A549 treated with Hydrocortisone at 1 μM for 4 hours (cell line): ENCODE results near the gene ZNF205. TPM values are rescaled to one million over a fixed set of nuclear protein-coding genes. Genes with fewer than 3 reads are reported as not detected.

Experiments
- total RNA-seq: library from RNA; stranded (reverse); fragments of 200-300 nt; extraction: Qiagen RNA extraction; gene quantifications from 5 replicates; pipeline ENCODE4 v1.2.3, GENCODE V29; 2022

Gene ZNF205
- 13.0 to 14.7 TPM (median 14.4 TPM) in 5 replicates for total RNA-seq

DNA sequence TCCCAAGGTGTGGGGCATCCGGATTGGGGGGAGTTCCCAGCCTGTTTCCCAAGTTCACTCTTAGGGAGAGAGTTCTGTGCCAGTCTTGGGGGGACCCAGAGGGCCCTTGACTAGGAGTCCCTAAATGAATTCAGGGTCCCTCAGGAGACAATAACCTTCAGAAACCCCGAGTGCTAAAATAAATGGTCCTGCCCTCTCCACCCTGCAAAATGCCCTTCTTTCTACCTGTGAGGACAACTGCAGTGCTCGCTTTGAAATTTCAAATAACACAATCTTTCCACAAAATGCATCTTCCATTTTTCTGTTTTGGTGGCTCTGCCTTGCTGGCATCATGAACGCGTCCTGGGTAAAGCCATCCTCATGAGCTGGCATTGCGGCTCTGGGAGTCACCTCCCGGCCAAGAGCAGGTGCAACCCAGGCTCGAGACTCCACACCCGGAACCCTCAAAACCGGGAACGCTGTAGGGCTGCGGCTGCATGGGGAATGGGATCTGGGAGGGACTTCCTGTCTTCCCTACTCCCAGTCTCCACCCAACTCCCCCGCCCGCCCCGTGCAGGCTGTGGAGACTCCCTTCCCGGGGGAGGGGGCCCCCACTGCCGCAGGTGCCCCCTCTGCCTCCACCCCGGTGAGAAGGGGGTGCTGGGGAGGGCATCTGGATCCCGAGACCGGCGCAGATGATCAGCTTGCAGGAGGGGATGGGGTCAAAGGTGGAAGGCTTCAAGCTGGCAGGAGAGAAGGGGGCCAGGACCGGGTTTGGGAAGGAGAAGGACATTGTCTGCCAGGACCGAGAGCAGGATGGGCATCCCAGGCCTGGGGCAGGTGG, at the start of gene ZNF205:
TSS of gene ZNF205 (plus strand) at position 529 of the 823 bp plus-strand sequence. CDS start 845 bp downstream, outside the sequence.

GRCh38 chr16:3065069-3065741, 47.2 kb upstream of the ZNF205 start, which contains the start of gene IL32:
Gene IL32, plus strand, starts transcription at chr16:3065640. Its CDS starts 172 bp downstream, at chr16:3065812.

GRCh38 chr16:3098459-3099394, 13.7 kb upstream of the ZNF205 start, which contains the start of gene ZSCAN10:
Gene ZSCAN10, minus strand, starts transcription at chr16:3099294. Its CDS starts 6,357 bp downstream, at chr16:3092937.

GRCh38 chr16:3134338-3135125, 22.1 kb downstream of the ZNF205 start, which contains the start of gene ZNF213:
Gene ZNF213, plus strand, starts transcription at chr16:3135029. Its CDS starts 2,252 bp downstream, at chr16:3137281.

Other genes starting within 250 kb of the ZNF205 start
- gene FLYWCH2, start 229.4 kb upstream of the ZNF205 start, total RNA-seq, result 44.0 to 53.5 TPM (median 50.4 TPM) in 5 replicates
- gene FLYWCH1, start 200.7 kb upstream of the ZNF205 start, total RNA-seq, result 20.6 to 26.1 TPM (median 25.1 TPM) in 5 replicates
- 1.4 to 2.5 TPM (median 1.9 TPM) in 5 replicates for gene KREMEN2, start 148.3 kb upstream of the ZNF205 start, total RNA-seq
- 35.2 to 44.7 TPM (median 43.1 TPM) in 5 replicates for gene PAQR4, start 143.2 kb upstream of the ZNF205 start, total RNA-seq
- 64.8 to 93.9 TPM (median 88.9 TPM) in 5 replicates for gene PKMYT1, start 132.1 kb upstream of the ZNF205 start, total RNA-seq
- gene CLDN9, start 99.7 kb upstream of the ZNF205 start, total RNA-seq, result 0.33 to 0.55 TPM (median 0.47 TPM) in 5 replicates
- 0.25 to 0.44 TPM (median 0.39 TPM) in 5 replicates for gene CLDN6, start 94.4 kb upstream of the ZNF205 start, total RNA-seq
- 375 to 617 TPM (median 546 TPM) in 5 replicates for gene TNFRSF12A, start 92.2 kb upstream of the ZNF205 start, total RNA-seq
- 159 to 256 TPM (median 229 TPM) in 5 replicates for gene HCFC1R1, start 88.6 kb upstream of the ZNF205 start, total RNA-seq
- gene THOC6, start 88.6 kb upstream of the ZNF205 start, total RNA-seq, result 27.8 to 35.7 TPM (median 33.0 TPM) in 5 replicates
- gene BICDL2, start 75.6 kb upstream of the ZNF205 start, total RNA-seq, result not detected in 5 replicates
- gene MMP25, start 66.0 kb upstream of the ZNF205 start, total RNA-seq, result 0.86 to 1.2 TPM (median 0.90 TPM) in 5 replicates
- gene IL32, start 46.9 kb upstream of the ZNF205 start, total RNA-seq, result 21.6 to 38.9 TPM (median 24.5 TPM) in 5 replicates
- not detected in 5 replicates for gene ZSCAN10, start 13.3 kb upstream of the ZNF205 start, total RNA-seq
- gene ZNF213, start 22.4 kb downstream of the ZNF205 start, total RNA-seq, result 9.7 to 12.0 TPM (median 11.8 TPM) in 5 replicates
- gene OR1F1, start 75.6 kb downstream of the ZNF205 start, total RNA-seq, result 0.15 to 0.44 TPM (median 0.31 TPM) in 5 replicates
- gene ZNF200, start 122.6 kb downstream of the ZNF205 start, total RNA-seq, result 7.8 to 9.8 TPM (median 8.3 TPM) in 5 replicates
- 0.02 to 0.09 TPM (median 0.03 TPM) in 3 of 5 replicates, not detected in the others for gene MEFV, start 144.0 kb downstream of the ZNF205 start, total RNA-seq
- 34.7 to 46.2 TPM (median 35.1 TPM) in 5 replicates for gene ZNF263, start 170.9 kb downstream of the ZNF205 start, total RNA-seq
- gene TIGD7, start 192.8 kb downstream of the ZNF205 start, total RNA-seq, result 0.79 to 1.5 TPM (median 1.2 TPM) in 5 replicates
- gene ZNF75A, start 192.9 kb downstream of the ZNF205 start, total RNA-seq, result 8.4 to 13.0 TPM (median 9.9 TPM) in 5 replicates
- gene OR2C1, start 243.3 kb downstream of the ZNF205 start, total RNA-seq, result not detected in 5 replicates